Calu3 (cell line): Measurements from ENCODE around the gene NDC80. TPM values are rescaled to one million over a fixed set of nuclear protein-coding genes. Genes with fewer than 3 reads are reported as not detected.
A peak's percentile ranks its signal among the peaks of the same experiment; 100 is the strongest.

Experiments used
- BruUV-seq: library from RNA; stranded (reverse); fragments of 400-500 nt; replicated peaks from 2 replicates; lab custom pipeline; 2021; lab: Mats Ljungman, UMichigan
- CTCF ChIA-PET: fragments of 300-600 bp; sonication (Branson Sonifier 250); formaldehyde crosslinking; loops from one replicate; lab custom pipeline; 2022; ENCODE audit warnings: antibody characterized with exemption; lab: Charles Lee
- DNase-seq: peaks from one replicate; pipeline ENCODE4 v3.0.0; 2022
- H3K27ac Mint-ChIP-seq: one replicate; pipeline ENCODE4 v1.8.0; 2022; ENCODE audit warnings: mixed read lengths; ENCODE audit not compliant: unreplicated experiment
- H3K27me3 Mint-ChIP-seq: one replicate; pipeline ENCODE4 v1.8.0; 2022; ENCODE audit warnings: mixed read lengths; ENCODE audit not compliant: unreplicated experiment
- H3K36me3 Mint-ChIP-seq: one replicate; pipeline ENCODE4 v1.8.0; 2022; ENCODE audit warnings: mild to moderate bottlenecking, moderate library complexity, mixed read lengths; ENCODE audit not compliant: insufficient read depth, unreplicated experiment
- H3K4me1 Mint-ChIP-seq: one replicate; pipeline ENCODE4 v1.8.0; 2022; ENCODE audit warnings: mild to moderate bottlenecking, low read depth, mixed read lengths; ENCODE audit not compliant: unreplicated experiment
- H3K4me3 Mint-ChIP-seq: one replicate; pipeline ENCODE4 v1.8.0; 2022; ENCODE audit warnings: mild to moderate bottlenecking, low read depth, moderate library complexity, mixed read lengths; ENCODE audit not compliant: unreplicated experiment
- H3K9me3 Mint-ChIP-seq: one replicate; pipeline ENCODE4 v1.8.0; 2022; ENCODE audit warnings: low read depth, mixed read lengths; ENCODE audit not compliant: unreplicated experiment
- intact Hi-C: fragments of 100-400 bp; cut with micrococcal nuclease; formaldehyde crosslinking; loops from one replicate; pipeline ENCODE4 v1.10.0; 2022; ENCODE audit not compliant: unreplicated experiment
- total RNA-seq: library from RNA; stranded (reverse); gene quantifications from 2 replicates; pipeline ENCODE4 v1.2.3, GENCODE V29; 2022
- TF ChIP-seq, protein P1 (sequence below): fragments of 200-600 bp; IDR thresholded peaks from one replicate; pipeline ENCODE4 v1.8.0; 2022; ENCODE audit warnings: antibody characterized with exemption; ENCODE audit not compliant: unreplicated experiment

Gene NDC80
- total RNA-seq, 1 experiment from 2014 or later = 56.0 TPM

DNA sequence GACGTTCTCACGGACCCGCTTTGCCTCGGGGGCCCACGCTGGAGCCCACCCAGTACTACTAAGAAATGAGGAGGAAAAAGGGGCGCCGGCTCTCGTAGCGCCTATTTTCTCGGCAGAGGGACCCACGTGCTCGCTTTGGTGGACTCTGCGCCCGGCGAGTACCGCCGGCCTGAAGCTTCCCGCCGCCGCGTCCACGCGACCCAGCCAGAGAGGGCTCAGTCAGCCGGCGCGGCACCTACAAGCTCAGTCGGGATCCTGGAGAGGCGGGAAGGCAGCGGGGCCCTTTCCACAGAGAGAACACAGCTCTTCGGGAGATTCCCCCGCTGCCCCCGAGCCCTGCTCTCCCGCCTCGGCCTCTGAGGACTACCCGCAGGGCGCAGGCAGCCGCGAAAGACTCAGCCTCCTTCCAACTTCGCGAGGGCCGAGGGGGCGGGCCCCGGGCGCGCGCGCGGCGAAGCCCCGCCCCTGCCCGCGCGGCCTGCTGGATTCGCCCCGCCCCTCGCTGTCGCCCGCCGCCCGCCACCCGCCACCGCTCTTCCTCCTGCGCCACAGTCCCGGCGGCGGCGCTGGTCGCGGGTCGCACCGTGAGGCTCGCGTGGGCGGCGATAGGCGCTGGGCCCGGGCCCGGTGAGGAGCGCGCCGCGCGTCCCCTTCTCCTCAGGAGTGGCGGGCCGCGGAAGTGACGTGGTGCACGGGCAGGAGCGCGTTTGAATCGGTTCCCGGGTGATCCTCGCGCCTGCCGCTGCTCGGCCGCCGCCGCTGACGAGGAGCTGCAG is 84.0 kb downstream of the NDC80 start, which contains the start of gene SMCHD1:
Gene SMCHD1, plus strand, starts transcription at position 549 of the 776 bp plus-strand sequence. CDS start 350 bp downstream, outside the sequence.
- Mint-ChIP-seq H3K4me3 (peak within 1 kb of the TSS; percentile 92), H3K36me3 (peaks cover 44% of the 10 kb centered on the region), H3K9me3 (no peaks in the 10 kb centered on the region), H3K27ac (peak within 1 kb of the TSS; percentile 95), H3K27me3 (no peaks in the 10 kb centered on the region), H3K4me1 (peaks cover 9% of the 10 kb centered on the region)
- CTCF ChIA-PET = interaction anchor here (0.6 to 1.0 kb wide), 2 partner anchors 36 to 66 kb away, joined by 4 to 5 read pairs; no protein-coding TSS in a partner anchor
- peak; percentile 89 for DNase-seq
- TF ChIP-seq, protein P1, sequence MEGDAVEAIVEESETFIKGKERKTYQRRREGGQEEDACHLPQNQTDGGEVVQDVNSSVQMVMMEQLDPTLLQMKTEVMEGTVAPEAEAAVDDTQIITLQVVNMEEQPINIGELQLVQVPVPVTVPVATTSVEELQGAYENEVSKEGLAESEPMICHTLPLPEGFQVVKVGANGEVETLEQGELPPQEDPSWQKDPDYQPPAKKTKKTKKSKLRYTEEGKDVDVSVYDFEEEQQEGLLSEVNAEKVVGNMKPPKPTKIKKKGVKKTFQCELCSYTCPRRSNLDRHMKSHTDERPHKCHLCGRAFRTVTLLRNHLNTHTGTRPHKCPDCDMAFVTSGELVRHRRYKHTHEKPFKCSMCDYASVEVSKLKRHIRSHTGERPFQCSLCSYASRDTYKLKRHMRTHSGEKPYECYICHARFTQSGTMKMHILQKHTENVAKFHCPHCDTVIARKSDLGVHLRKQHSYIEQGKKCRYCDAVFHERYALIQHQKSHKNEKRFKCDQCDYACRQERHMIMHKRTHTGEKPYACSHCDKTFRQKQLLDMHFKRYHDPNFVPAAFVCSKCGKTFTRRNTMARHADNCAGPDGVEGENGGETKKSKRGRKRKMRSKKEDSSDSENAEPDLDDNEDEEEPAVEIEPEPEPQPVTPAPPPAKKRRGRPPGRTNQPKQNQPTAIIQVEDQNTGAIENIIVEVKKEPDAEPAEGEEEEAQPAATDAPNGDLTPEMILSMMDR = no peak
- TSS peak; percentile 72 for BruUV-seq
- intact Hi-C loops = loop anchor here (5.0 kb wide), 2 partner anchors 68 to 83 kb away; partner anchors contain the start of genes METTL4 and NDC80

DNA sequence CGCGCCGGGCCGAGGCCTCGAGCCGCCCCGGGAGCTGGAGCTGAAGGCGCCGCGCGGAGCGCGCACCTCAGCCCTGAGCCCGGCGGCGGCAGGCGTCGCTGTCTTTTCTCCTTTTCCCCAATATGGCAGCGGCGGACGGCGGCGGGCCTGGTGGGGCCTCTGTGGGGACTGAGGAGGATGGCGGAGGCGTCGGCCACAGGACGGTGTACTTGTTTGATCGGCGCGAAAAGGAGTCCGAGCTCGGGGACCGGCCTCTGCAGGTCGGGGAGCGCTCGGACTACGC is 84.5 kb downstream of the NDC80 start:
- intact Hi-C loops = loop anchor here (5.0 kb wide), 2 partner anchors 69 to 84 kb away; partner anchors contain the start of genes METTL4 and NDC80
- Mint-ChIP-seq H3K9me3 (no peaks in the 10 kb centered on the region), H3K4me1 (peaks cover 9% of the 10 kb centered on the region), H3K27me3 (no peaks in the 10 kb centered on the region), H3K4me3 (peak overlapping the region; percentile 92), H3K27ac (peak overlapping the region; percentile 95), H3K36me3 (peaks cover 44% of the 10 kb centered on the region)
- no TSS peak for BruUV-seq
- CTCF ChIA-PET = interaction anchor here (1.0 kb wide), 1 partner anchor 67 kb away, joined by 4 read pairs; no protein-coding TSS in a partner anchor
- no peak for DNase-seq
- TF ChIP-seq, protein P1 = no peak

DNA sequence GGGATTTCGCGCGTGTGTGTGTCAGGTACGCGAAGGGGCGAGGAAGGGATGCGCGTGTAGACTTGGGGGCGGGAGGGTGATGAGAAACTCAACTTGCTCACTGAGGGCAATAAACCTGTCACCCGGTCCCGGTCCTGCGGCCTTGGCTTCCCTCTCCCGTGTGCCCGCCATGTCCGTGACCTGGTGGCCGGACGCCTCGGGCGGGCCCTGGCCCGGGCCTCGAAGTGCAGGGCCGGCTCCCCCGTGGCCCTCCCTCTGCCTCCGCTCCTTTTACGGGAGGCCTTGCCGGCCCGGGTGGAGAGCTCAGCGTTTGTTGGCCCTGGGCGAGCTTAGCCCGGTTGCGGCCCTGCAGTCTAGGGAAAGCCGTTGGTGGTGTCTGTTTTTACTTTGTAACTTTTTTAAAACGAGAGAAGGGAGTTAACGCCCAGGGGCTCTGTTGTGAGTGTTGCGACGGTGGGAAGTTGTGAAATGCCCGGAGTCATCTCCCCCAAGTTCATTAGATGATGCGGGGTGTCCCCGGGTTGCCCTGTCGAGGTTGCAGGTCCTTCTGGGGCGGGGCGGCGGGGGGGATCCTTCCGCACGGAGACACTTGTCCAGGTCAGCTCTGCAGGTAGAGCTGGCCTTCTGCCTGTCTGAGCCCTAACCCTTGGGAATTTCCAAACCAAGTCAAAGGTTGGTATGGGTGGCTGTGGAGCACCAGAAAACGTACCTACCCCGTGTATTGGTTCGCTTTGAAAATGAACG is 85.1 kb downstream of the NDC80 start:
- Mint-ChIP-seq H3K36me3 (peaks cover 44% of the 10 kb centered on the region), H3K4me3 (peak overlapping the region; percentile 92), H3K4me1 (peaks cover 9% of the 10 kb centered on the region), H3K27ac (peak overlapping the region; percentile 95), H3K27me3 (no peaks in the 10 kb centered on the region), H3K9me3 (no peaks in the 10 kb centered on the region)
- CTCF ChIA-PET = interaction anchor here (1.0 kb wide), 1 partner anchor 67 kb away, joined by 4 read pairs; no protein-coding TSS in a partner anchor
- TF ChIP-seq, protein P1 = no peak
- peak; percentile 27 for DNase-seq
- intact Hi-C loops = loop anchor here (5.0 kb wide), 2 partner anchors 69 to 84 kb away; partner anchors contain the start of genes METTL4 and NDC80
- BruUV-seq = no TSS peak

DNA sequence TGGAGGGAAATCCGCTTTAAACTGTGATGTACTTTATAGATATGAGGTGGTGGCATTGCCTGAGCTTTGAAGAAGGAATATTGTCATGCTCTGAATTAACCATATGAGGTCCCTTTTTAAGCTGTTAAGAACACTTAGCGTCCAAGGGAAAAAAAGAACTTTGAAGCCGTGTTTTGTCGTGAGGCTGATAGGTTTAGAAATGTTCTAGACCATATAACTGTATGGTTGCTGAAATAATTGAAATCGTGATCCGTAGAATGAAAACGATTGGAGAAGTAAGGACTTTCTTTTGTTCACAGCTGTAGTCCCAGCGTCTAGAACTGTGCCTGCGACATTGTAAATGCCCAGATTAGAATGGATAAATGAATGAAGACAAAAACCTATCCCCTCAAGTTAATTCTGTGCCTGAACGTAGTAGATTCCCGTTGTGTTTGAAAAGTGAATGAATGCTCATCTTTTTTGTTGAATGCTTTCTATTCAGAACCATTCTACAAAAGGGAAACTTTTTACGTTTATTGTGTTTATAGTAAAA is 85.7 kb downstream of the NDC80 start:
- Mint-ChIP-seq H3K27me3 (no peaks in the 10 kb centered on the region), H3K9me3 (no peaks in the 10 kb centered on the region), H3K27ac (peak overlapping the region; percentile 95), H3K4me1 (peaks cover 9% of the 10 kb centered on the region), H3K36me3 (peaks cover 44% of the 10 kb centered on the region), H3K4me3 (peak overlapping the region; percentile 92)
- no peak for DNase-seq
- TF ChIP-seq, protein P1 = no peak
- intact Hi-C loops = loop anchor here (5.0 kb wide), 2 partner anchors 70 to 85 kb away; partner anchors contain the start of genes METTL4 and NDC80
- TSS peak; percentile 40 for BruUV-seq
- CTCF ChIA-PET = no interaction called here
